WI38 (cell line): ENCODE measurements around the gene POLR1A.
"Not testable (repeated sequence)": the region's sequence is repeated elsewhere in the genome, so short reads cannot be mapped to it uniquely, and the experiment has no call there.

Source experiments
- H3K4me3 ChIP-seq: 2 replicates; pipeline ENCODE4 v1.5.1; 2011; ENCODE audit warnings: low read depth, mild to moderate bottlenecking, control low read depth, low read length
- TF ChIP-seq, protein P1 (sequence below): IDR thresholded peaks from 2 replicates; pipeline ENCODE4 v1.5.1; 2012; ENCODE audit warnings: low read depth, mild to moderate bottlenecking, control low read depth, low read length

Gene POLR1A

DNA sequence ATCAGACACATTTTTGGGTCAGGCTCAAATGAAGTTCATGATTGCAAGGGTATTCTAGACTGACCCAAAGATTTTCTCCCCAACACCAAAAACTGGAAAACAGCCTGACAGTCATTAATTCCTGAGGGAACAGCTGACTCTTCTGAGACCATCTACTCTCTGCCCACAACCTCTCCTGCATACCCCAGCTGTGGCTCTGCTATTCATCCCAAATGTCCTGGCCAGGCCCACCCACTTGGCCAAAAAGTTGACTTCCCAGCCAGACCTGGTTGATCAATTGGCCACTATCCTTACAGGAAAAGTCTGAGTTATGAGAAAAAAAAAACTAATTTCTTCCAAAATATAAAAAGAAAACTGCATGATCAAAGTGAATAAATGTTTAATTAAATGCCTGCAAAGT, 113.1 kb downstream of the POLR1A start:
- TF ChIP-seq, protein P1, sequence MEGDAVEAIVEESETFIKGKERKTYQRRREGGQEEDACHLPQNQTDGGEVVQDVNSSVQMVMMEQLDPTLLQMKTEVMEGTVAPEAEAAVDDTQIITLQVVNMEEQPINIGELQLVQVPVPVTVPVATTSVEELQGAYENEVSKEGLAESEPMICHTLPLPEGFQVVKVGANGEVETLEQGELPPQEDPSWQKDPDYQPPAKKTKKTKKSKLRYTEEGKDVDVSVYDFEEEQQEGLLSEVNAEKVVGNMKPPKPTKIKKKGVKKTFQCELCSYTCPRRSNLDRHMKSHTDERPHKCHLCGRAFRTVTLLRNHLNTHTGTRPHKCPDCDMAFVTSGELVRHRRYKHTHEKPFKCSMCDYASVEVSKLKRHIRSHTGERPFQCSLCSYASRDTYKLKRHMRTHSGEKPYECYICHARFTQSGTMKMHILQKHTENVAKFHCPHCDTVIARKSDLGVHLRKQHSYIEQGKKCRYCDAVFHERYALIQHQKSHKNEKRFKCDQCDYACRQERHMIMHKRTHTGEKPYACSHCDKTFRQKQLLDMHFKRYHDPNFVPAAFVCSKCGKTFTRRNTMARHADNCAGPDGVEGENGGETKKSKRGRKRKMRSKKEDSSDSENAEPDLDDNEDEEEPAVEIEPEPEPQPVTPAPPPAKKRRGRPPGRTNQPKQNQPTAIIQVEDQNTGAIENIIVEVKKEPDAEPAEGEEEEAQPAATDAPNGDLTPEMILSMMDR: no peak
- H3K4me3 ChIP-seq: no peak overlapping the region

DNA sequence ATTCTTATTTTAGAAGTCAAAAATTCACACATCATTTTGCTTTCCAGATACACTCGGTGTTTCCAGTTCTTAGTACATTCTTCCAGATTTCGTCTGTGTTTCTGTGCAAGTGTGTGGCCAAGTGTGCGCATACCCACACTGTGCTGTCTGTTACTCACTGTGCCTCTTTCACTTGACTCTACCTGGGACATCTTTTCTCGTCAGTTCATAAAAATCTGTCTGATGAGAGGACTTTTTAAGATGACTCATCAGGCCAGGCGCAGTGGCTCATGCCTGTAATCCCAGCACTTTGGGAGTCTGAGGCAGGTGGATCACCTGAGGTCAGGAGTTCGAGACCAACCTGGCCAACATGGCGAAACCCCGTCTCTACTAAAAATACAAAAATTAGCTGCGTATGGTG, 113.6 kb downstream of the POLR1A start:
- H3K4me3 ChIP-seq: not testable (repeated sequence)

DNA sequence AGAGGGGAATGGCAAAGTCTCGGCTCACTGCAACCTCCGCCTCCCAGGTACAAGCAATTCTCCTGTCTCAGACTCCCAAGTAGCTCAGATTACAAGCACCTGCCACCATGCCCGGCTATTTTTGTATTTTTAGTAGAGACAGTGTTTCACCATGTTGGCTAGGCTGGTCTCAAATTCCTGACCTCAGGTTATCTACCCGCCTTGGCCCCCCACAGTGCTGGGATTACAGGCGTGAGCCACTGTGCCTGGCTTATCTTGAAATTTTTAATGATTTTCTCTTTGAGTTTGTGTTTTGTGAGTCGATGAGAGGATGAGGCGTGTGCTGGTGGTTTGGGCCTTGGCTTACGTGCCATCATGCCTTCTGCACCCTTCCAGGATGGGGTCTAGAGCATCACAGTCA, 115.6 kb downstream of the POLR1A start:
- TF ChIP-seq, protein P1: no peak
- no peak overlapping the region for H3K4me3 ChIP-seq

DNA sequence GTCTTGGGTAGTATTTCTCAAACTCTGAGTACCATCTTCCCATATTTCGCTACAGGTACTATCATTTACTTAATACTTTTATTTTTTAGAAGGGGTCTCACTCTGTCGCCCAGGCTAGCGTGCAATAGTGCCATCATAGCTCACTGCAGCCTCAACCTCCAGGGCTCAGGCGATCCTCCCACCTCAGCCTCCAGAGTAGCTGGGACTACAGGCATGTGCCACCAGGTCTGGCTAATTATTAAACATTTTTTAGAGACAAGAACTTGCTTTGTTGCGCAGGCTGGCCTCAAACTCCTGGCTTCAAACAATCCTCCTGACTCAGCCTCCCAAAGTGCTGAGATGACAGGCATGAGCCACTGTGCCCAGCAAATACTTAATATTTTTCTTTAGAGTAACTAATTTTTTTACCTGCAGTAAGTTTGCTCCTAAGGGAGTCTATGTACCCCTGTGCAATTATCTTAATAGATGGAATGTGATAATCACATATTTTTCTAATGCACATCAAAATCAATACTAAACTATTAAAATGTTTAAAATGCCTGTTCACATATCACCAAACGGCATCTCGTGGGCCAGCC, 116.3 kb downstream of the POLR1A start:
- TF ChIP-seq, protein P1: no peak
- H3K4me3 ChIP-seq: no peak overlapping the region

DNA sequence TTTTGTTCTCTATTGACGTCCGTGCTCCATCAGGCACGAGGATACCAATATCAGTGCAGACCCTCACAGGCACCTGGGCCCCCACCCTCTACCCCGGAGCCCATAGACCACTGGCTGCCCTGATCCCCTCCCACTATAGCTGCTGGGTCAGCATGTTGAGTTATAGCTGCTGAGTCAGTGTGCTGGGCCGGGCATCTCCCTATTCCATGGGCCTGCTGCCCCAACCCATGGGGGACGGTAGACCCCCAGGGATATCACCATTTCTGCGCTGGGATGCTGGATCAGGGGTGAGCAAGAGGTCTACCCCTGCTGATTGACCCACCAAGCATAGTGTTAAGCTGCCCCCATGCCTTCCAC, 116.8 kb downstream of the POLR1A start:
- H3K4me3 ChIP-seq: no peak overlapping the region
- TF ChIP-seq, protein P1: no peak

DNA sequence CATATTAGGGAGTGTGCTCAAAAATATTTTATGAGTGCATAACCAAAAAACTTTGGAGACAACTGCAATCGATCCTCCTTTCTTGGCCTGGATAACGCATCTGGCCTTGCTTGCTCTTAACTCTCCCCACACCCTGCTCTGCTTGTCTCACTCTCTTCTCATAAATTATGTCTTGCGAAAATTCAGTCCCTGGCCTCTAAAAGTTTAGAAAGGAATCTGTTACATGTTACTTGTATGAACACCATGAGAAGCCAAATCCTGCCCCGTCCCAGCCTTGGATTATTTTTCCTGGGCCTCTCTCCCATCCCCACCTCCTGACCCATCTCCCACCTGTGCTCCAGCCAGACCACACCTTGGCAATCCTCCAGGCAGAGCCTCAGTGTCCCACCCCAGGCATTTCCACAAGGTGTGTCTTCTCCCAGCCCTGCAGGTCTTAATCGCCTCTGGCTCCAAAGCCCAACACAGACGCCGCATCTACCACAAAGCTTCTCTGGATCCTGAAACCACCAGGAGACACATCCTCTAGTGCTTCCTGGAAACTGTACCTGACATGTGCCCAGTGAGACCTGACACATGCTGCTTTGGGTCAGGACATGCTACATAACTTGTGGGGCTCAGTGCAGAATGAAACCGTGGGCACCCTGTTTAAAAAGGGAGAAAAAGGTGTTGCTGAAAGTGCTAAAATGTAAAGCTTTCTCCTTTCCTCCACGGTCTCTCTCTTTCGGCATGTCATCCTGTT, 117.3 kb downstream of the POLR1A start:
- TF ChIP-seq, protein P1: no peak

DNA sequence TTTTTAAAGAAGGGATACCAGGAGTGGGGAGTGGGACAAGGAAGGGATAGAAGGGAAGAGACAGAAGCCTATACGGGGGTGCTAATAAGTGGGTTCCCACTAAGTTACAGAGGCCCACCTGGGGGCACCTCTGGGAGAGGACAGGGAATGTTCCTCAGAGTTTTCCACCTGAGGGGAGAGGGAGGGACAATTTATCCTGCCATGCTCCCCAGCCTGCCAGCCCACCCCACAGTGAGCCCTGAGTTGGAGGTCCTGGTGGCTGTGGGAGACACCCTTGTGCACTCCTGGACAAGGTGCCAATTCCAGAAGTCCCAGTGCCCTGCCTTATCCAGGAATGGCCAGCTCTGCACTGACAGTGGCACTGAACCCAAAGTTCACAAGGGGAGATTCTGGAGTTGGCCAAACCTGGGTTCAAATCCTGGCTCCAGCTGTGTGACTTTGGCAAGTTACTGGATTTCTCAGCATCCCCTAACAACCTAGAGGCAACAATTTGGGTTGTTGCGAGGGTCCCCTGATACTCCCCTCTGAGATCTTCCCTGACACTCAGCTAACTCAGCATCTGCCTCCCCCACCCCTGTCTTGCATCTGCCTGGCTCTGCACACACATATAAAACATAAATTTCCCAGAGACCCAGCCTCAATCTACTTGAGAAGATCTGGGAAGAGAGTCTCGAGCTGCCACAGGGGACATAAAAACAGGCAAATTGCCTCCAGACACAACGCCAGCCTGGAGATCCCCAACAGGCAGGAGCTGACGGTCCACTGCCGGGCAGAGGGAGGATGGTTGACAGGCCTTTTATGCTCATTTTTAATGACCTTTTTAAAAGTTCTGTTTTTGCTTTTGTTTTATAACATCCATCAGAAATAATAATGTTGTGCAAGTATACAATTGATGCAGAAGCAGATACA, 118.2 kb downstream of the POLR1A start:
- TF ChIP-seq, protein P1: no peak

More for the DNA sequence above, 117.3 kb downstream of the POLR1A start:
- H3K4me3 ChIP-seq: no peak overlapping the region

More for the DNA sequence above, 118.2 kb downstream of the POLR1A start:
- no peak overlapping the region for H3K4me3 ChIP-seq
